GM06990 (cell line): ENCODE results near the gene SKA1.
"Not testable (repeated sequence)": the region's sequence is repeated elsewhere in the genome, so short reads cannot be mapped to it uniquely, and the experiment has no call there.

ENCODE experiments used
- DNase-seq: peaks from one replicate; pipeline ENCODE4 v3.0.0-alpha.2; 2011; ENCODE audit not compliant: insufficient read length; ENCODE audit errors: extremely low read depth
- H3K27me3 ChIP-seq: replicated peaks from 2 replicates; pipeline ENCODE4 v1.6.0; 2011; ENCODE audit warnings: low read length; ENCODE audit not compliant: control insufficient read depth, insufficient read depth
- H3K36me3 ChIP-seq: 2 replicates; pipeline ENCODE4 v1.5.1; 2011; ENCODE audit warnings: low read length; ENCODE audit not compliant: control insufficient read depth, insufficient read depth
- H3K4me3 ChIP-seq: replicated peaks from 2 replicates; pipeline ENCODE4 v1.5.1; 2011; ENCODE audit warnings: low read depth, mild to moderate bottlenecking, control low read depth, low read length
- CTCF ChIP-seq: IDR thresholded peaks from 2 replicates; pipeline ENCODE4 v1.5.1; 2011; ENCODE audit warnings: low read length, control low read depth, mild to moderate bottlenecking, inconsistent platforms; ENCODE audit not compliant: insufficient read depth, poor library complexity, severe bottlenecking

The SKA1 gene

GRCh38 chr18:50427896-50428295 is 53.0 kb downstream of the SKA1 start:
- no peak for DNase-seq
- no peak for TF ChIP-seq CTCF
- H3K27me3 ChIP-seq, result no peaks in the 10 kb centered on the region; the same call in 1 of the 2 replicates
- no peak overlapping the region for H3K4me3 ChIP-seq
- H3K36me3 ChIP-seq, result no peaks in the 10 kb centered on the region

- Histone ChIP-seq H3K27me3 (no peaks in the 10 kb centered on the region; the same call in 1 of the 2 replicates), H3K4me3 (no peak overlapping the region), H3K36me3 (no peaks in the 10 kb centered on the region)
- no peak for DNase-seq
- no peak for TF ChIP-seq CTCF
Measured at GRCh38 chr18:50428531-50429206, 53.8 kb downstream of the SKA1 start.

DNA sequence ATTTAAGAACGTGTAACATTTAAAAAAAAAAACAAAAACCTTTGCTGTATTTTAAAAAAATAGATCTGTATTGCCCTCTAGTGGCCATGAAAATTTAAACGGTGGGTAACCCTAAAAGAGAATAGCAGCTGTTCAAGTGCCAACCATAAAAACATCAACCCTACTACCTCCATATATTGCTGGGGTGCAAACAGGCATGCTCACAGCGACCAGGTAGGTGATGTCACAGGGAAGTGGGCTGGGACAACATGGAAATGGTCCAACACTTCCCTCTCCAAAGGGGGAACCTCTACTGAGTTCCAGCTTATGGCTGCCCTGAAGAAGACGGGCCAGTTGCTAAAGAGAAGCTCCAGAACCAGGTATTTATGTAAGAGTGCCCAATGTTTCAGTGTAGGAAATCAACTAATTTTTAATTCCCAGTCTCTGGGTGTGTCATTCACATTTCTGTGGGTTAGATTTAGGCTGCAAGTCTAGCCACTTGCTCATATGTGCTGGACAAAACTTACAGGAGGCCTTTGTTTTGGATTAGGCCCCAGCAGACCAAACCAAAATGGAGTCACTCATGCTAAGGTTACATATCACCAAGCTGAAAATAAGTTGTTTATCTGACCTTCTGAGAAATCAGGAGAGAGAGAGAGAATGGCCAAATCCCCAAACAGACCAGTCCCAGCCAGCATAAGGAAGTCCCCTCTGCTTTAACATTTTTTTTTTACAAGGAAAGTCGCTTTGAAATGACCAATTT is 54.5 kb downstream of the SKA1 start:
- Histone ChIP-seq H3K27me3 (no peaks in the 10 kb centered on the region; the same call in 1 of the 2 replicates), H3K36me3 (no peaks in the 10 kb centered on the region), H3K4me3 (no peak overlapping the region)
- DNase-seq, result peak; percentile 3
- peak; percentile 52 for TF ChIP-seq CTCF

DNA sequence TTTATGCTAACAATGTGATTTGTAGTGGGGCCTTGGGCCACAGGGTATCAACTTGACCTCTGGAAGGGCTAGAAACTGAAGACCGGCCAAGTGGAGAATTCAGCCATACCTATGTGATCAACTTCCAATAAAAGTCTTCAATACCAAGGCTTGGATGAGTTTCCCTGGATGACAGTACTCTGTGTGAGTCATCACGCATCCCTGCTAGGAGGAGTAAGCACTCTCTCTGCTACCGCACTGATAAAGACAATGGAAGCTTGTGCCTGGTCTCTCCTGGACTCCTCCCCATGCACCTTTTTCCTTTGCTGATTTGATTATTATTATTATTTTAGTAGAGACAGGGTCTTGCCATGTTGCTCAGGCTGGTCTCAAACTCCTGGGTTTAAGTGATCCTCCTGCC is 58.1 kb downstream of the SKA1 start:
- DNase-seq, result no peak
- no peaks in the 10 kb centered on the region for H3K36me3 ChIP-seq
- TF ChIP-seq CTCF, result no peak
- no peak overlapping the region for H3K4me3 ChIP-seq
- no peaks in the 10 kb centered on the region; the same call in 1 of the 2 replicates for H3K27me3 ChIP-seq

DNA sequence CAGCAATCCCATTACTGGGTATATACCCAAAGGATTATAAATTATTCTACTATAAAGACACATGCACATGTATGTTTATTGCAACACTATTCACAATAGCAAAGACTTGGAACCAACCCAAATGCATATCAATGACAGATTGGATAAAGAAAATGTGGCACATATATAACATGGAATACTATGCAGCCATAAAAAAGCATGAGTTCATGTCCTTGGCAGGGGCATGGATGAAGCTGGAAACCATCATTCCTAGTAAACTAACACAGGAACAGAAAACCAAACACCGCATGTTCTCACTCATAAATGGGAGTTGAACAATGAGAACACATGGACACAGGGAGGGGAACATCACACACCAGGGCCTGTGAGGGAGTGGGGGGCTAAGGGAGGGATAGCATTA is 61.9 kb downstream of the SKA1 start:
- not testable (repeated sequence) for H3K36me3 ChIP-seq, H3K4me3 ChIP-seq, H3K27me3 ChIP-seq, DNase-seq

DNA sequence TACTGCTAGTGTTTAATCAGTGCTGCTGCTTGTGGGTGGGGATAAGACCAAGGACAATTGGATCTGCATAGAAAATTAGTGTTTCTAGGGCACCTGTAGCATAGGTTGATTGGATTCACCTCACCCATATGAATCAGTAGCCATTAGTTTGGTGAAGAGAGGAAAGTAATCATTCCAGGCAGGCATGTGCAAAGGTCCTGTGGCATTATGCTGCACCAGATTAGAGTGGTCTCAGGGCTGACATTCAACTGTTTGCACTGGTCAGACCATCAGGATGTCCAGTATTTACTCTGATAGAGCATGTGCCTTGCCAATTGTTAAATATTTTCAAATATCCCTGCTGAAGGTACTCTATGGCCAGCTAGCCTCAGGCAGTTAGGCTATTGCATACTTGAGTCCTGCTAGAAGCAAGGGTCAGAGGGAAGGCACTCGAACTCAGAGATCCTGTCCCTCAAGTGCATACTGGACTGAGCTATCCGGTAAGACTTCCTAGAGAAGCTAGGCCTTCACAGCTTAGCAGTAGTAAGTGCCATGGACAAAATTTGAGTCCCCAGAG is 64.7 kb downstream of the SKA1 start:
- H3K4me3 ChIP-seq, result no peak overlapping the region
- no peak for DNase-seq
- H3K27me3 ChIP-seq, result no peaks in the 10 kb centered on the region
- TF ChIP-seq CTCF, result no peak
- no peaks in the 10 kb centered on the region for H3K36me3 ChIP-seq
